Ishikawa (cell line): Measurements from ENCODE around the gene TMPRSS13.

ENCODE experiments used
- CEBPB ChIP-seq: IDR thresholded peaks from 2 replicates; pipeline ENCODE4 v1.6.1; 2012
- CREB1 ChIP-seq: IDR thresholded peaks from 2 replicates; pipeline ENCODE4 v1.6.1; 2012; ENCODE audit warnings: low read depth
- EGR1 ChIP-seq: IDR thresholded peaks from 2 replicates; pipeline ENCODE4 v1.6.1; 2012
- EP300 ChIP-seq: IDR thresholded peaks from 2 replicates; pipeline ENCODE4 v1.6.1; 2012; ENCODE audit warnings: borderline replicate concordance
- FOXM1 ChIP-seq: IDR thresholded peaks from 2 replicates; pipeline ENCODE4 v1.6.1; 2012; ENCODE audit warnings: low read depth, borderline replicate concordance
- NFIC ChIP-seq: IDR thresholded peaks from 2 replicates; pipeline ENCODE4 v1.6.1; 2012
- RAD21 ChIP-seq: IDR thresholded peaks from 2 replicates; pipeline ENCODE4 v1.6.1; 2012; ENCODE audit warnings: low read depth
- TAF1 ChIP-seq: IDR thresholded peaks from 2 replicates; pipeline ENCODE4 v1.6.1; 2012; ENCODE audit warnings: low read depth, mild to moderate bottlenecking
- TCF12 ChIP-seq: IDR thresholded peaks from 2 replicates; pipeline ENCODE4 v1.6.1; 2012; ENCODE audit warnings: low read depth
- TEAD4 ChIP-seq: IDR thresholded peaks from 2 replicates; pipeline ENCODE4 v1.6.1; 2012
- YY1 ChIP-seq: IDR thresholded peaks from 2 replicates; pipeline ENCODE4 v1.6.1; 2012; ENCODE audit warnings: low read depth
- ZBTB7A ChIP-seq: IDR thresholded peaks from 2 replicates; pipeline ENCODE4 v1.6.1; 2012; ENCODE audit warnings: low read depth
- TF ChIP-seq, protein P1 (sequence below): IDR thresholded peaks from 2 replicates; pipeline ENCODE4 v1.6.1; 2012; ENCODE audit warnings: low read depth, mild to moderate bottlenecking
- TF ChIP-seq, protein P2 (sequence below): IDR thresholded peaks from 2 replicates; pipeline ENCODE4 v1.6.1; 2012
- TF ChIP-seq, protein P3 (sequence below): IDR thresholded peaks from 2 replicates; pipeline ENCODE4 v1.6.1; 2012

The TMPRSS13 gene

DNA sequence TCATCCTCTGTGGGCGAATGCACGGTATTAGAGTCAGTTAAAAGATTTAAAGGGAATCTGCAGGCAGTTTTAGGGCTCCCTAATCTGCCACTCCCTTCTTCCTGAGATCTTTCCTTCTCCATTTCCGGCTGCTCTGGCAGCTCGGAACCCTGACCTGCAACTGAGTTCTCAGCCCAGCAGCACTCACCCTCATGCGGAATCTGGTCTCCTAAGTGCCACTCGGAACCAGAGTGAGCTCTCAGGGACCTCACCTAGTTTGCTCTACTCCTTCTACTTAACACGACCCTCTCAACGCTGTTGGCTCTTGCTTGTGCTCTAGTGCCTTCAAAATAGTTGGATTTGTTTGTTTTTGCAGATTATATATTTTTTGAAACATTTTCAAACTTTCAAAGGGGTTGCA, 37.7 kb upstream of the TMPRSS13 start:
- TF ChIP-seq YY1 (no peak), TEAD4 (no peak), EP300 (no peak), NFIC (no peak), FOXM1 (no peak), CEBPB (no peak), TCF12 (no peak), EGR1 (no peak), ZBTB7A (no peak), RAD21 (no peak), TAF1 (no peak), CREB1 (no peak)
- TF ChIP-seq, protein P1, sequence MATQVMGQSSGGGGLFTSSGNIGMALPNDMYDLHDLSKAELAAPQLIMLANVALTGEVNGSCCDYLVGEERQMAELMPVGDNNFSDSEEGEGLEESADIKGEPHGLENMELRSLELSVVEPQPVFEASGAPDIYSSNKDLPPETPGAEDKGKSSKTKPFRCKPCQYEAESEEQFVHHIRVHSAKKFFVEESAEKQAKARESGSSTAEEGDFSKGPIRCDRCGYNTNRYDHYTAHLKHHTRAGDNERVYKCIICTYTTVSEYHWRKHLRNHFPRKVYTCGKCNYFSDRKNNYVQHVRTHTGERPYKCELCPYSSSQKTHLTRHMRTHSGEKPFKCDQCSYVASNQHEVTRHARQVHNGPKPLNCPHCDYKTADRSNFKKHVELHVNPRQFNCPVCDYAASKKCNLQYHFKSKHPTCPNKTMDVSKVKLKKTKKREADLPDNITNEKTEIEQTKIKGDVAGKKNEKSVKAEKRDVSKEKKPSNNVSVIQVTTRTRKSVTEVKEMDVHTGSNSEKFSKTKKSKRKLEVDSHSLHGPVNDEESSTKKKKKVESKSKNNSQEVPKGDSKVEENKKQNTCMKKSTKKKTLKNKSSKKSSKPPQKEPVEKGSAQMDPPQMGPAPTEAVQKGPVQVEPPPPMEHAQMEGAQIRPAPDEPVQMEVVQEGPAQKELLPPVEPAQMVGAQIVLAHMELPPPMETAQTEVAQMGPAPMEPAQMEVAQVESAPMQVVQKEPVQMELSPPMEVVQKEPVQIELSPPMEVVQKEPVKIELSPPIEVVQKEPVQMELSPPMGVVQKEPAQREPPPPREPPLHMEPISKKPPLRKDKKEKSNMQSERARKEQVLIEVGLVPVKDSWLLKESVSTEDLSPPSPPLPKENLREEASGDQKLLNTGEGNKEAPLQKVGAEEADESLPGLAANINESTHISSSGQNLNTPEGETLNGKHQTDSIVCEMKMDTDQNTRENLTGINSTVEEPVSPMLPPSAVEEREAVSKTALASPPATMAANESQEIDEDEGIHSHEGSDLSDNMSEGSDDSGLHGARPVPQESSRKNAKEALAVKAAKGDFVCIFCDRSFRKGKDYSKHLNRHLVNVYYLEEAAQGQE: no peak
- TF ChIP-seq, protein P2, sequence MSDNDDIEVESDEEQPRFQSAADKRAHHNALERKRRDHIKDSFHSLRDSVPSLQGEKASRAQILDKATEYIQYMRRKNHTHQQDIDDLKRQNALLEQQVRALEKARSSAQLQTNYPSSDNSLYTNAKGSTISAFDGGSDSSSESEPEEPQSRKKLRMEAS: no peak
- TF ChIP-seq, protein P3, sequence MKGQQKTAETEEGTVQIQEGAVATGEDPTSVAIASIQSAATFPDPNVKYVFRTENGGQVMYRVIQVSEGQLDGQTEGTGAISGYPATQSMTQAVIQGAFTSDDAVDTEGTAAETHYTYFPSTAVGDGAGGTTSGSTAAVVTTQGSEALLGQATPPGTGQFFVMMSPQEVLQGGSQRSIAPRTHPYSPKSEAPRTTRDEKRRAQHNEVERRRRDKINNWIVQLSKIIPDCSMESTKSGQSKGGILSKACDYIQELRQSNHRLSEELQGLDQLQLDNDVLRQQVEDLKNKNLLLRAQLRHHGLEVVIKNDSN: no peak

DNA sequence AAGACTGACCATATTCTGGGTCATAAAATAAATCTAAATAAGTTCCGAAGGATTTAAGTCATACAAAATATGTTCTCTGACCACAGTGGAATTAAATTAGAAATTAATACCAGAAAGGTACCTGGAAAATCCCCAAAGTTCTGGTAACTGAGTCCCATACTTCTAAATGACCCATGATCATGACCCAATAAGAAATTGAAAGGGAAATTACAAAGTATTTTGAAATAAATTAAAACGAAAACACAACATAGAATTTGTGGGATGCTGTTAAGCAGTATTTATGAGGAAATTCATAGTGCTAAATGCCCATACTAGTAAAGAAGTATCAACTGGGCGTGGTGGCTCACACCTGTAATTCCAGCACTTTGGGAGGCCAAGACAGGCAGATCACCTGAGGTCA, 33.6 kb upstream of the TMPRSS13 start:
- no peak for TF ChIP-seq EGR1
- no peak for TF ChIP-seq CEBPB

DNA sequence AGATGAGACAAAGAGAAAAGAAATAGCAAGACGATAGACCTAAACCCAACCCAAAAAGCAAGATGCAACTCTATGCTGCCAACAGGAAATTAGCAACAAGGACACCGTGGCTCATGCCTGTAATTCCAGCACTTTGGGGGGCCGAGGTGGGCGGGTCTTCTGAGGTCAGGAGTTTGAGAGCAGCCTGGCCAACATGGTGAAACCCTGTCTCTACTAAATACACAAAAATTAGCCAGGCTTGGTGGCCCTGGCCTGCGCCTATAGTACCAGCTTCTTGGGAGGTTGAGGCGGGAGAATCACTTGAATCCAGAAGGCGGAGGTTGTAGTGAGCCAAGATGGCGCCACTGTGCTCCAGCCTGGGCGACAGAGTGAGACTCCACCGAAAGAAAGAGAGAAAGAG, 32.7 kb upstream of the TMPRSS13 start:
- no peak for TF ChIP-seq YY1
- no peak for TF ChIP-seq TCF12
- TF ChIP-seq NFIC: no peak

DNA sequence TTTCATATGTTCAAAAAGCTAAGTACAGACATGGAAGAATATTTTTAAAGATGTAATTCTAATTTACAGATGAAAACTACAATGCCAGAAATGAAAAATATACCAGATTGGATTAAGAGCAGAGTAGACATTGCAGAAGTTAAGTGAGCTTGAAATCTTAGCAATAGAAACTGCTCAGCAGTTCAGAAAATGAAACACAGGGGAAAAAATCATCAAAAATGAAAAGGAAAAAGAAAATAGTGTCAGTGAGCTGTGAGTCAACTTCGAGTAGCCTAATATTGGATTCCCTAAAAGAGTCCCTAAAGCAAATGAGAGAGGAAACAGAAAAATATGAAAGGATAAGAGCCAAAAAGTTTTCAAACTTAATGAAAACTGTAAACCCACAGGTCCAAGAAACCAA, 31.2 kb upstream of the TMPRSS13 start:
- TF ChIP-seq YY1: no peak
- no peak for TF ChIP-seq RAD21
- TF ChIP-seq, protein P1: no peak
- no peak for TF ChIP-seq NFIC
- TF ChIP-seq CREB1: no peak
- TF ChIP-seq FOXM1: no peak
- TF ChIP-seq EGR1: no peak
- TF ChIP-seq EP300: no peak
- TF ChIP-seq TAF1: no peak
- TF ChIP-seq TEAD4: no peak

DNA sequence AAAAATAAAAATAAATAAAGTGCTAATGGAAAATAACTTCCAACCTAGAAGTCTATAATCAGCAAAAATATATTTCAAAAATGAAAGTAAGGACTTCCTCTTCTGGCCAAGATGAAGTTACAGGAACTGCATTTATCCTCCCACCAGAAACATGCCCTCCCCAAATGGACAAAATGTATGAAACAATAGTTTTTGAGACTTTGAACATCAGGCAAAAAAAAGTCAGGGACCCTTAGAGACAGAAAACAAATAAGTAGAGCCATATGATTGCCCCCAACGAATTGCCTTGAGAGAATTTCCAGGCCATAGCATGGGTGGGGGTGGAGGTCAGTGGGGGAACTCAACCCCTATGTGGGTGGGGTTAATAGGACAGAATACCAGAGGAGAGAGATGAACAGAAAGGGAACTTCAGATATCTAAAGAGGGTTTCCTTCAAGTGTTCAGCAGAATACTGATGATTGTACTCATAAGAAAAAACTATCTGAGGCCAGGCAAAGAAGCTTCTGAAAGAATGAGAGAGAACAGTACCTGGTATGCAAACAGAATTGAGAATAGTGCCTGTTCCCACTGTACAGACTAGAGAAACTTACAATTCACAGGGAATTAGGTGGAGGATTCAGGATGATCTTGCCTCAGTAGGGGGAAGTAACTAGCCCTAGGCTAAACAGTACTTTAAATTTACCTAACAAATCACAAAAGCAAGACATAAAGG, 30.4 kb upstream of the TMPRSS13 start:
- TF ChIP-seq RAD21 (no peak), YY1 (no peak), EGR1 (no peak), TCF12 (no peak), NFIC (no peak), CREB1 (no peak), EP300 (no peak), TEAD4 (no peak), CEBPB (no peak), FOXM1 (no peak), ZBTB7A (no peak), TAF1 (no peak)
- TF ChIP-seq, protein P1: no peak
- TF ChIP-seq, protein P2: no peak
- TF ChIP-seq, protein P3: no peak
